ENCODE results near the gene MAML2.
"Not testable (repeated sequence)": the region's sequence is repeated elsewhere in the genome, so short reads cannot be mapped to it uniquely, and the experiment has no call there.

The MAML2 gene

GRCh38 chr11:96288915-96289314 is 54.1 kb downstream of the MAML2 start:
- DNase-seq = no peak

GRCh38 chr11:96287822-96288439 is 55.1 kb downstream of the MAML2 start:
- no peak for DNase-seq

DNA sequence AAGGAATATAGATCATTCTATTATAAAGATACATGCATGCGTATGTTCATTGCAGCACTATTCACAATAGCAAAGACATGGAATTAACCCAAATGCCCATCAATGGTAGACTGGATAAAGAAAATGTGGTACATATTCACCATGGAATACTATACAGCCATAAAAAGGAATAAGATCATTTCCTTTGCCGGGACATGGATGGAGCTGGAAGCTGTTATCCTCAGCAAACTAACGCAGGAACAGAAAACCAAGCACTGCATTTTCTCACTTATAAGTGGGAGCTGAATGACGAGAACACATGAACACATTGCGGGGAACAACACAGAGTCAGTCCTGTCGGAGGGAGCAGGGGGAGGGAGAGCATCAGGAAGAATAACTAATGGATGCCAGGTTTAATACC is 57.0 kb downstream of the MAML2 start:
- not testable (repeated sequence) for DNase-seq

GRCh38 chr11:96284917-96285316 is 58.1 kb downstream of the MAML2 start:
- DNase-seq = no peak

DNA sequence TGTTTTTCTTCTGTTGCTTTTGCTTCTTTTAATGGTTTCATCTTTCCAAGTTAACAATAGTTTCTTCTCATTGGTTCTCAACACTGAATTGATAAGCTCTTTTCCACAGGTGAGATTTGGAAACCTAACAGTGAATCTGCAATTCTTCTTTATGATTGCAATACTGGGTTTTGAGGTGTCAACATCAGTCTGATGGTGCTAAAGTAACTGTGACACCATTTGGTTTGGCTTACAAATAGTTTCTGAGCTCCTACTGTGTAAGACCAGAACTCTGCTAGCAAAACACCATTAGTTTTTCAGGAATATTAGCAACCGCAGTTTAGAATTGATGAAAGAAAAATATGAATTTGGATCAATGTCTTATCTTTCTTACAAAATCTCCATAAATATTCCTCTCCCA is 58.6 kb downstream of the MAML2 start:
- no peak for DNase-seq

GRCh38 chr11:96282625-96283220 is 60.3 kb downstream of the MAML2 start:
- DNase-seq = no peak

GRCh38 chr11:96280444-96280843 is 62.6 kb downstream of the MAML2 start:
- no peak for DNase-seq

DNA sequence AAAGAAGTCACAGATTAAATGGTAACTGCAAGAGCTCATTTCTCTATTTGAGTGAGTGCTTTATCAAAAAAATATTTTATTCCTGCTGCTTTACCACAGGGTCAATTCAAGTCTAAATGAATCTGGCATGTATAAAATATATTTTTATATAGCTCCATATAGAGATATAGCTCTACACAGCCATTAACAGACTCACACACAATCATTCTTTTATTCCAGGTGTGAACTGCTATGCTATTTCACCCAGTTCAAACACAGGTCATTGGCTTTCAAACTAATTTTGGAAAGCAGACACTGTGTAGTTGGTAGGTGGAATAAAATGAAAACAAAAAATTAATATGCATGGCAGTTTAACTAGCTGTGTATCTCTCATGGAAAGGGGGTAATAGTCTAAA is 63.1 kb downstream of the MAML2 start:
- DNase-seq = no peak

DNA sequence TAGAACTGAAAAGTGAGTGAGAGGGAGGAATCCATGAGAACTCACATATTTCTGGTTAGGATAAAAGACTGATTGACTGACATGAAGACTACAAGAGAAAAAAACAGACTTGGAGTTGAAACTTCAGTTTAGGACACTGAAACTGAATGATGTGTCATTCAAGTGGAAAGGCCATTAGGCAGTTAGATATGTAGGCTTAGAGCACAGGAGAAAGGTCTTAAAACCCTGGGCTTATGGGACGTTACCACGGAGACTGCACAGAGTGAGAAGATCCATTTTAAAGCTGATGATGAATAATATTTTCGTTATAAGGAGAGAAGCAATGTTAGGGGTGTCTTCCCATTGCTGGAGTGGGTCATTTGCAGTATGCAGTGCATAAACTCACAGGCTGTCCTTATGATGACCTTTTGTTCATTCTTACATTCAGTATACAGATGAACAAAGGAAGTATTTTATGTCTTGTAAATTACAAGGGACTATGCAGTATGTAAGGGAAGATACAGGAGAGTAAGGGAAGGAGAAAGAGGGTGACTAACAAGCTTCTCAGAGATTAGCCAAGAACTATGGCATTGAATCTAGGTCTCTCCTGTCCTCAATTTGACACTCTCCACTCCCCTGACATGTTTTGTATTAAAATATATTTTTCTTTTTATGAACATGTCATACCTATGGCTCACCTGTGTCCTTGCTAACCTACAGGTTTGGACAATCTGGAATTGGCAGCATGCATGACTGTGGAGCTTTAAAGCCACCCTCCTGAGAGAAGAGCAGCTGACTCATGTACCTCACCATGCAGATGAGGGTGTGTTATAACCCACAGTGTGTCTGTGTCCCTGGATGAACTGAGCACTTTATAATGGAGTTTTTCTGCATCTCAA is 63.7 kb downstream of the MAML2 start:
- no peak for DNase-seq

- no peak for DNase-seq
Measured at GRCh38 chr11:96278039-96278897, 64.7 kb downstream of the MAML2 start.

DNA sequence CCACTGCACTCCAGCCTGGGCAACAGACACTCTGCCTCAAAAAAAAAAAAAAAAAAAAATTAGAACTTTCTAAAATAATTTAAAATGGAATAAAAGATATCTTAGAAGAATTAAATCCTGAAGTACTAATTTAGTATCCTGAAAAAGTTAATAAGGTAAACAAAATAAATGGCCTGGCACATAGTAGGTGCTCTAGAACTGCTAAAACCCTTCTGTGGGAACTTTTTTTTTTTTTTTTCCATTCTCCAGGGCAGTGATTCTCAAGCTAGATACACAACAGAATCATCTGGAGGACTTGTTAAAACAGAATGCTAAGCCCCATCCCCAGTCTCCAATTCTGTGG is 65.3 kb downstream of the MAML2 start:
- DNase-seq = no peak

DNA sequence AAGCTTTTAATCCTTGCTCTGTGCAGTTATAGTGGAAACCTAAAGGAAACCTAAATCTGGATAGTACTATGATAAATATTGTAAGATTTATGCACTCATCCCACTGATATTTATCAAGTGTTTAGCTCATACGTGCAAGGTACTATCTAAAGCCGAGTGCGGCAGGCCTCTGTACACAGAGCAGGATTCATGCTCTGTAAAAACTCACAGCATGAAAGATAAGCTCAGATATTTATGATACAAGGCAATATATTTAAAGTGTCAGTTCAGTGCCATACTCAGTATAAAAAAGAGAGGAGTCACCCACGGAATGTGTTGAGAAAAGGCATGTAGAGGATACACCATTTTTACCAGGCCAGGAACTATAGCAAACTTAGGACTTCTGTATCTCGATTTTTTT is 66.2 kb downstream of the MAML2 start:
- no peak for DNase-seq

DNA sequence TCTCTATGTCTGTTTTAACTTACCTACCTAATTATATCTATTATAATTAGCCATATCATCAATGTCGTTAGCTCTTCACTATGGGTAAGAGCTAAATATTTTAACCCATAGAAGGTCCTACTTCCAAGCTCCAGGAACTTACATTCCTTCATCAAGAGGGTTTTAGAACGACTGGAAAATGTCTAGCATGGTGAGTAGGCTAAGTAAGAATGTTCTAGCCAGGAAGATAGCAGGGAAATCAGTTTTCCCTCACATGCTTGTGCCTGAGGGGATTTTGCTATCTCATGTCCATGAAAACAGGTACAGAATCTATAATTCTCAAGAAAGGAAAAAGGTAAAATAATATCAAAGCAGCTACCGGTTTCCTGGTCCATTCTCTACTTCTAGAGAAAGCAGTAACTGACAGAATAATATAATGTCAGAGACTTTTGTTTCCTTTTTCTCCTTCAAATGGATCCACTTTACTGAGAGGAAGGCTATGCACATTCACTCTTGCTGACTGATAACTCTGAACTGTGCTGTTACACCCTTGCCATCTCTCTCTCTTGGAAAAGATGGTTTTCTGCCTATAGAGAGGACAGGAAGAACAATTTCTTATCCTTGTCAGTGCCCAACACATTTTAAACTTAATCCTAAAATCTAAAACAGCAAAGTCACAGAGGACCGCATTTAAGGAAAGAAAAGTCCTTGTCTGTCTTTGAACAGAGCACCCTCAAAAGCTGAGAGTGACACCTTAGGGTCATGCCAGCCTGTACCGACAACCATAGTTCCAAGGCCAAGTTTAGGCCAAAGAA is 67.0 kb downstream of the MAML2 start:
- no peak for DNase-seq

- no peak for DNase-seq
Measured at GRCh38 chr11:96273507-96273906, 69.5 kb downstream of the MAML2 start.

- no peak for DNase-seq
Measured at GRCh38 chr11:96272529-96273222, 70.3 kb downstream of the MAML2 start.

DNA sequence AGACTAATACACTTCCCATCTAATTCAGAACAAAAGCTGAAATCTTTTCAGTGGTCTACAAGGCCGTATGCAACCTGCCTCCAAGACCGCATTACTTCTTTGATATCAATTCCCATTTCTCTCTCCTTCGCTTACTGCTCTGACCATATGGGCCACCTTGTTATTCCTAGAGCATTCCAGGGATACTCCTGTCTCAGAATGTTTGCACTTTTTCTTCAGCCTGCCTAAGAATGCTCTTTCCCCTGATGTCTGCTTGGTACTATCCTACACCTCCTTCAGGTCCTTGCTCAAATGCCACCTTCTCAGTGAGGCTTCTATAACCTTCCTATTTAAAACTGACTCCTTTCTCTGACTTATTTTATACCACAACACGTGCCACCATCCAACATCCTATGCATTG is 71.2 kb downstream of the MAML2 start:
- DNase-seq = no peak

DNA sequence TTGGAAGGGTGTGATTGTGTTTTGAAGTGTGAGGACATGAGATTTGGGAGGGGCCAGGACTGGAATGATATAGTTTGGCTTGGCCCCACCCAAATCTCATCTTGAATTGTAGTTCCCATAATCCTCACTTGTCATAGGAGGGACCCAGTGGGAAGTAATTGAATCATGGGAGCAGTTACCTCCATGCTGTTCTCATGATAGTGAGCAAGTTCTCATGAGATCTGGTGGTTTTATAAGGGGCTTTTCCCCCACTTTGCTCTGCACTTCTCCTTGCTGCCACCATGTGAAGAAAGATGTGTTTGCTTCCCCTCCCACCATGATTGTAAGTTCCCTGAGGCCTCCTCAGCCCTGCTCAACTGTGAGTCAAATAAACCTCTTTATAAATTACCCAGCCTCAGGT is 71.6 kb downstream of the MAML2 start:
- DNase-seq = not testable (repeated sequence)

DNA sequence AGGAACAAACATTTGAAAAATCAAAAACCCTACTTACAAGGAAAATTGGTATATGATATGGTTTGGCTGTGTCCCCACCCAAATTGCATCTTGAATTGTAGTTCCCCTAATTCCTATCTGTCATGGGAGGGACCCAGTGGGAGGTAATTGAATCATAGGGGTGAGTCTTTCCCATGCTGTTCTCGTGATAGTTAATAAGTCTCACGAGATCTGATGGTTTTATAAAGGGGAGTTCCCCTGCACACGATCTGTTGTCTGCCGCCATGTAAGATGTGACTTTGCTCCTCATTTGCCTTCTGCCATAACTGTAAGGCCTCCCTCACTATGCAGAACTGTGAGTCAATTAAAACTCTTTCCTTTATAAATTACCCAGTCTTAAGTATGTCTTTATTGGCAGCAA is 74.5 kb downstream of the MAML2 start:
- DNase-seq = not testable (repeated sequence)

GRCh38 chr11:96267496-96268032 is 75.4 kb downstream of the MAML2 start:
- peak; percentile 37 to 66 for DNase-seq

DNA sequence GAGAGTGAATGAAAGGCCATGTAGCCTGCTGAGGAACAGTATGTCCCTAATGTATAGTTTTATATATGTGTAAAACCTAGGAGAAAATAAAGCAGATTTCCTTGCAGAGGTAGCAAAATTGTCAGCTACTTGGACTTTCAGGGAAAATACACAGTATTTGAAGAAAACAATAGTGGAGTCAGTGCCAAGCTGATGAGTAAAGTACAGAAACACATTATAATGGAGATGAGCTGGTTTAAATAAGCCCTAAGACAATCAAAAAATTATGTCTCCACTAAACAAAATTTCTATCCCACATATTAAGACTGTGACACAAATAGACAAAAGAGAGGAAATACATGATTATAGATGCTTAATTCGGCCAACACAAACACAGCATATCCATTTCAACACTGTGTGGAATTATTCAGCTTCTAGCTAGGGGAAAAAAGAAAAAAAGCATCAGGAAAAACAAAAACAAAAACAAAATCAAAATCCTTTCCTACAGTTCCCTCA is 75.9 kb downstream of the MAML2 start:
- DNase-seq = no peak

GRCh38 chr11:96265972-96266371 is 77.0 kb downstream of the MAML2 start:
- DNase-seq = no peak

All from stimulated activated CD4-positive, alpha-beta T cell treated with anti-CD3 and anti-CD28 coated beads, Interleukin-2, amount 100 ng/mL, for 24 hours (primary cell).